Keratinocyte (primary cell): ENCODE data around the gene APP.

Experiments
- CTCF ChIP-seq, 3 experiments: IDR thresholded peaks in 1 of 3; conservative IDR thresholded peaks in 1 of 3; optimal IDR thresholded peaks in 1 of 3; 2 replicates in 2 of 3; 3 replicates in 1 of 3; pipeline versions ENCODE3 to v1.5.1; 2011; ENCODE audit warnings: low read length in 3 of 3, mild to moderate bottlenecking in 3 of 3, moderate library complexity in 2 of 3, control low read depth in 1 of 3, inconsistent platforms in 1 of 3; ENCODE audit not compliant: insufficient read depth in 2 of 3; ENCODE audit errors: extremely low read depth in 1 of 3
- EZH2 ChIP-seq: IDR thresholded peaks from one replicate; pipeline ENCODE4 v1.6.1; 2012; ENCODE audit warnings: inconsistent platforms, mild to moderate bottlenecking, low read length, moderate library complexity

- no peak for TF ChIP-seq CTCF (optimal IDR thresholded peaks at IDR 0.05 in 1 of 3, IDR thresholded peaks at IDR 0.05 in 1 of 3, conservative IDR thresholded peaks at IDR 0.05 in 1 of 3; ENCODE audit: extremely low read depth in 1 of 3, insufficient read depth in 2 of 3, low read length in 3 of 3)
- TF ChIP-seq EZH2 = no peak
Observed at GRCh38 chr21:25834381-25834780, 336.2 kb downstream of the APP start.
